NCI-H2029 treated with DMSO at 0.1 percent for 48 hours (cell line): ENCODE measurements around the gene ASAP2.

Source experiments
- DNase-seq: peaks from one replicate; lab custom pipeline; 2025; lab: John Stamatoyannopoulos, UW

Gene ASAP2

DNA sequence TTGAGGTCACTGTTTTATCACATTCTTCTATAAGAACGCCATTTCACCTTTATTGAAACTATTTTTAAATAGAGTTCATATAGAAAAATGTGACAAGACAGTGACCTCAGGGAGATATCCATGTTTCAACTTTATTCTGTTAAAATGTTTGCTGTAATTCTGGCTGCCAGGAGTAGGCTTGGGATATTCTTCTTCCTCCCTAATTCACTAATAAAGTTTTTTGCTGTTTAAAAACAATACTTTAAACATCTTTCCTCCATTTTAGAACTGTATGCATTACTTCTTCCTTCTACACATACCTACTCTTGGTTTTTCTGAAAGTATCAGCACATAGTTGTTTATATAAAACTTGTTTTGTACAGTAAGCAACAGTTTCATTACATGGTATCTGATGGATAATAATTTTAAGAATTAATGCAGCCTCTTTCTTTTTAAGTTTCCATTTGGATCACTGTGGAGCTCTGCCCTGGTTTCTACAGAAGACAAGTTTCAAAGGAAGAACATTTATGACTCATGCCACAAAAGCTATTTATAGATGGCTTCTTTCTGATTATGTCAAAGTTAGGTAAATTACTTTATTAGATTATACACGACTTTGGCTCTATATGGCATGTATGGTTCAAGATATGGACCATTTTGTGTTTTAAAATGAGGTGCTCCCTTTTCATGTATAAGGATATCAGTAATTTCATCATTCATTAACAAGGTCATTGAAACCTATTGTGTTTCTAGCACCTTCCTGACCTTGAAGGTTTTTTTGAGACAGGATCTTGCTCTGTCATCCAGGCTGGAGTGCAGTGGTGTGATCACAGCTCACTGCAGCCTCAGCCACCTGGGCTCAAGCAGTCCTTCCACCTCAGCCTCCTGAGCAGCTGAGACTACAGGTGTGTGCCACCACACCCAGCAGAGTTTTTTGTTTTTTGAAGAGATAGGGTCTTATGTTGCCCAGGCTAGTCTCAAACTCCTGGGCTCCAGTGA lies 224.0 kb downstream of the ASAP2 start:
- no peak for DNase-seq

DNA sequence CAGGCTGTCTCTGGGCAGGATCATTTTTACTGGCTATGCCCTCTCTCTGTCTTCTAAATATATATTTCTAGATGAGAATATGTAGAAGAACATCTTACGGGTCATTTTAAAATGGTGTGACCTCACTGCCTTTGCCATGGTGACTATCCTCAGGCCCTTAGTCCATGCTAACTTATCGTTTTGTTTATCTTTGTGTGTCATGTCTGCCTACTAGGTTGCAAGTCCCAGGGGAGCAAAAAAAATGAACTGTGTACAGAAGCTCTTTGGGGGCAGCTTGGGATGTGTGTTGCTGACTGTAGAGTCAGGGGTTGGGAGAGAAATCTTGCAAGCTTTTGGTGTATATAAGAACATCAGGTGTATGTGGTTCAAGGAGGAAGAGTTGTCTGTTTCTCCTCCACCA lies 227.9 kb downstream of the ASAP2 start:
- no peak for DNase-seq

DNA sequence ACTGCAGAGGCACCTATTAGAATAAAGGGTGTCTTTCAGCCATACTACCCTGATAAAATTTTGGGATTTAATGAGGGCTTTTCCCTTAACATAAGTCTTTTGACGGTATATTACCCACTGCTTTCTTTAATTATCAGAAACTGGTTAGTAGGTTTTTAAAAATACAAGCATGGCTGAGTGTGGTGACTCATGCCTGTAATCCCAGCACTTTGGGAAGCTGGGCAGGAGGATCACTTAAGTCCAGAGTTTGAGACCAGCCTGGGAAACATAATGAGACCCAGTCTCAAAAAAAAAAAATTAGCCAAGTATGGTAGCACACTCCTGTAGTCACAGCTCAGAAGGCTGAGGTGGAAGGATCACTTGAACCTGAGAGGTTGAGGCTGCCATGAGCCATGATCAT lies 232.9 kb downstream of the ASAP2 start:
- DNase-seq = no peak

DNA sequence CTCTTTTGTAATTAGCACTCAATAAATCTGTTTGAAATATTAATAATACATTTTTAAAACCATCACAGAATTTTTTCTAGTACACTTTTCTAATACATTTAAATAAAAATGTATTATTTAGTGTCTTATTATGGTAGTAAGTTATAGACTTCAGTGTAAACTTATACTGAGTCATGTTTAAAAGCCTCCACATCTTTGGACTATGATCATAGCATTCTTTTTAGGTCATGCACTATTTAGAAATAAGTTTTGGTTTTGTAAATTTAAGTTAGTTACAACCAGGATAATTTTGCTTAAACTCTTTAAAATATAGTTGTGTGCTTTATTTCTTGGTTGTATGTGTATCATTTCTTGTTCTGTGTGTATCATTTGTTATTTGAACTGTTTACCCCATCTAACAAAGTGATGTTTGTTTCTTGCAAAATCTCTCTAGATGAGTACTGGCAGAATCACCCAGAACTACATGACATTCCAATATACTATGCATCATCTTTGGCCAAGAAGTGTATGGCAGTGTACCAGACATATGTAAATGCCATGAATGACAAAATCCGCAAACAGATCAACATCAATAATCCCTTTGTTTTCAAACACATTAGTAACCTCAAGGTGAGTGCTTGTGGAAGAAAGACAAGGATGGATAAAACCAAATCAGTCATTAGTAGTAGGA lies 233.6 kb downstream of the ASAP2 start:
- DNase-seq = no peak

DNA sequence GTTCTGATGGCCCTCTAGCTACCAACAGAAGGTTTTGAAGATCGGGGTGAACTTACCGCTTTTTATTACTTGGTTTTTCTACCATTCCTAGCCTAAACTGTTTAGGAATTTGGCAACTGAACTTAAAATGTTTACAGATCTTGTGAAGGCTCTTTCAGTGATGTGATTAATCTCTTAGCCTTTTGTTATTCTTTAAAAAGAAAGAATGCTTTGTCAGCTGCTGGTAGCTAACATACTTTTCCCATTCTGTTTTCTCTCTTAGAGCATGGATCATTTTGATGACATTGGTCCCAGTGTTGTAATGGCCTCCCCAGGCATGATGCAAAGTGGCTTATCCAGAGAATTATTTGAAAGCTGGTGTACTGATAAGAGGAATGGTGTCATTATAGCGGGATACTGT lies 234.9 kb downstream of the ASAP2 start:
- DNase-seq = no peak

DNA sequence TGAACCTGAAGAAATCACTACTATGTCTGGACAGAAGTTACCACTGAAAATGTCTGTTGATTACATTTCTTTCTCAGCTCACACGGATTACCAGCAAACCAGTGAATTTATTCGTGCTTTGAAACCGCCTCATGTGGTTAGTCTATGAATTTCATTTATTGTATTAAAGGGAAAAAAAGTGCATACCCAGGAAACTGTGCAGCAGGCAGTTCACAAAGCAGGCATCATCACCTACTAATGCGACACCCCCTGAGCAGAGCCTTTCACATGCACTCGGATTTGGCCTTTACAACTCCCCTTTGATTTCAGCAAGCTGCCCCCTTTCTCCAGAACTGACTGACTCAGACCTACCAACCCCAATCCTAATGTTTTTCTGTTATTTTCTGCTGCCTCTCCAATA lies 236.9 kb downstream of the ASAP2 start:
- no peak for DNase-seq

DNA sequence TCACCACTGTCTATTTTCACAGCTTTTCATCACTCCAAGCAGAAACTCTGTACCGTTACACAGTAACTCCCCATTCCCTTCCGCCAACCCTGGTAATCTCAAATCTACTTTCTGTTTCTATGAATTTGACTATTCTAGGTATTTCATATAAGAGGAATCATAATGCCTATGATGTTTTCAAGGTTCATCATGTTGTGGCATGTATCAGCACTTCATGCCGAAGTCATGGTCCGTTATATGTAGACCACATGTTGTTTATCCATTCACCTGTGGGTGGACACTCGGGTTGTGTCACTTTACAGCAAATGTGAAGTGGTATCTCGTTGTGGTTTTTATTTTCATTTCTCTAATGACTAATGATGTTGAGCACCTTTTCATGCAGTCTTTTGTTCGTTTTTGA lies 238.5 kb downstream of the ASAP2 start:
- DNase-seq = no peak

DNA sequence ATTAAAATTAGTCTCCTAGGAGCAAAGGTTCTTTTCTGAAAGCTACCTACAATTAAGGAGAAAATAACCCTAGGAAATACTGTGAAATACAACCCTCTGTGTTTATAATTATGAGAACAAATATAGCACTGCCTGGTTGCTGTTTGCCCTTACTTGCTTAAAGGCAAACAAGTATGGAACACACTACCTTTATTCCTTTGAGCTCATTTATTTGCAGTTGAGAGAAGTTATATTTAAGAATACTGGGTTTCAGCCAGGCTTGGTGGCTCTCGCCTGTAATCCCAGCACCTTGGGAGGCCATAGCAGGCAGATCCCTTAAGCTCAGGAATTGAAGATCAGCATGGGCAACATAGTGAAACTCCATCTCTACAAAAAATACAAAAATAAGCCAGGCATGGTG lies 244.6 kb downstream of the ASAP2 start:
- DNase-seq = no peak
